H9 (cell line): ENCODE results near the gene TNFSF9. TPM values are rescaled to one million over a fixed set of nuclear protein-coding genes. Genes with fewer than 3 reads are reported as not detected.

ENCODE experiments used
- DNase-seq: peaks from one replicate; pipeline ENCODE4 v3.0.0-alpha.2; 2017
- H2AFZ ChIP-seq: one replicate; pipeline ENCODE4 v1.6.1; 2013; ENCODE audit warnings: mild to moderate bottlenecking, low read length, control low read depth, moderate library complexity
- H2AK5ac ChIP-seq: 2 replicates; pipeline ENCODE4 v1.6.1; 2013; ENCODE audit warnings: low read length, control low read depth, mixed read lengths; ENCODE audit not compliant: insufficient read length
- H2BK120ac ChIP-seq: one replicate; pipeline ENCODE4 v1.6.1; 2013; ENCODE audit warnings: low read depth, mild to moderate bottlenecking, low read length, control low read depth, inconsistent platforms; ENCODE audit not compliant: poor library complexity, severe bottlenecking
- H2BK12ac ChIP-seq: 2 replicates; pipeline ENCODE4 v1.6.1; 2013; ENCODE audit warnings: low read length, control low read depth, mixed read lengths, low read depth; ENCODE audit not compliant: insufficient read length
- H2BK15ac ChIP-seq: 2 replicates; pipeline ENCODE4 v1.6.1; 2013; ENCODE audit warnings: low read depth, low read length, control low read depth
- H2BK20ac ChIP-seq: one replicate; pipeline ENCODE4 v1.6.1; 2013; ENCODE audit warnings: low read depth, mild to moderate bottlenecking, low read length, control low read depth, inconsistent platforms; ENCODE audit not compliant: poor library complexity, severe bottlenecking
- H2BK5ac ChIP-seq: 2 replicates; pipeline ENCODE4 v1.6.1; 2013; ENCODE audit warnings: low read length, control low read depth, mixed read lengths; ENCODE audit not compliant: insufficient read length
- H3K14ac ChIP-seq: 2 replicates; pipeline ENCODE4 v1.6.1; 2013; ENCODE audit warnings: low read length, control low read depth; ENCODE audit not compliant: insufficient read depth
- H3K18ac ChIP-seq: 2 replicates; pipeline ENCODE4 v1.6.1; 2013; ENCODE audit warnings: low read depth, mild to moderate bottlenecking, mixed read lengths, low read length, control low read depth; ENCODE audit not compliant: insufficient read length
- H3K23ac ChIP-seq: 2 replicates; pipeline ENCODE4 v1.6.1; 2013; ENCODE audit warnings: low read length, control low read depth, mixed read lengths, low read depth; ENCODE audit not compliant: insufficient read length
- H3K23me2 ChIP-seq: 2 replicates; pipeline ENCODE4 v1.6.1; 2013; ENCODE audit warnings: low read depth, mild to moderate bottlenecking, mixed read lengths, low read length, control low read depth; ENCODE audit not compliant: insufficient read length, poor library complexity, severe bottlenecking
- H3K27ac ChIP-seq: 2 replicates; pipeline ENCODE4 v1.5.1; 2013; ENCODE audit warnings: low read length, control low read depth, mixed read lengths, low read depth; ENCODE audit not compliant: insufficient read length
- H3K27me3 ChIP-seq: 2 replicates; pipeline ENCODE4 v1.6.1; 2013; ENCODE audit warnings: low read length, control low read depth, inconsistent platforms; ENCODE audit not compliant: insufficient read depth
- H3K4ac ChIP-seq: 2 replicates; pipeline ENCODE4 v1.6.1; 2013; ENCODE audit warnings: low read depth, mild to moderate bottlenecking, control low read depth, inconsistent platforms, low read length, moderate library complexity
- H3K4me1 ChIP-seq: 2 replicates; pipeline ENCODE4 v1.6.1; 2013; ENCODE audit warnings: low read length, control low read depth, inconsistent platforms; ENCODE audit not compliant: insufficient read depth
- H3K4me2 ChIP-seq: 2 replicates; pipeline ENCODE4 v1.6.1; 2013; ENCODE audit warnings: low read length, control low read depth, mixed read lengths; ENCODE audit not compliant: insufficient read length, insufficient read depth
- H3K56ac ChIP-seq: 2 replicates; pipeline ENCODE4 v1.6.1; 2013; ENCODE audit warnings: low read depth, mild to moderate bottlenecking, mixed read lengths, low read length, control low read depth; ENCODE audit not compliant: insufficient read length
- H3K79me1 ChIP-seq: 2 replicates; pipeline ENCODE4 v1.6.1; 2013; ENCODE audit warnings: low read depth, mild to moderate bottlenecking, moderate library complexity, low read length, control low read depth, inconsistent platforms; ENCODE audit not compliant: insufficient read depth, poor library complexity, severe bottlenecking
- H3K79me2 ChIP-seq: 2 replicates; pipeline ENCODE4 v1.6.1; 2013; ENCODE audit warnings: low read length, control low read depth, inconsistent platforms; ENCODE audit not compliant: insufficient read depth
- H3K9ac ChIP-seq: 2 replicates; pipeline ENCODE4 v1.6.1; 2013; ENCODE audit warnings: low read length, control low read depth, mixed read lengths; ENCODE audit not compliant: insufficient read length; ENCODE audit errors: extremely low read depth
- H3K9me3 ChIP-seq: one replicate; pipeline ENCODE4 v1.6.1; 2013; ENCODE audit warnings: low read depth, low read length, inconsistent platforms; ENCODE audit not compliant: control insufficient read depth
- H3T11ph ChIP-seq: one replicate; pipeline ENCODE4 v1.6.1; 2013; ENCODE audit warnings: mild to moderate bottlenecking, low read length, control low read depth, inconsistent platforms
- H4K20me1 ChIP-seq: one replicate; pipeline ENCODE4 v1.6.1; 2013; ENCODE audit not compliant: control insufficient read depth, insufficient read length, insufficient read depth
- H4K5ac ChIP-seq: 2 replicates; pipeline ENCODE4 v1.6.1; 2013; ENCODE audit warnings: low read depth, mild to moderate bottlenecking, mixed read lengths, low read length, control low read depth; ENCODE audit not compliant: insufficient read length
- H4K8ac ChIP-seq: replicated peaks from 2 replicates; pipeline ENCODE4 v1.6.1; 2013; ENCODE audit warnings: low read length, control low read depth, mixed read lengths, low read depth; ENCODE audit not compliant: insufficient read length
- H4K91ac ChIP-seq: 2 replicates; pipeline ENCODE4 v1.6.1; 2013; ENCODE audit warnings: low read depth, mild to moderate bottlenecking, moderate library complexity, mixed read lengths, low read length, control low read depth; ENCODE audit not compliant: insufficient read length
- H3K27ac Mint-ChIP-seq, 3 experiments: 2 replicates in 2 of 3; 3 replicates in 1 of 3; pipeline ENCODE4 v1.8.0; 2020 to 2021; ENCODE audit warnings: mixed read lengths in 3 of 3, mild to moderate bottlenecking in 1 of 3, moderate library complexity in 1 of 3
- H3K27me3 Mint-ChIP-seq: 2 replicates; pipeline ENCODE4 v1.8.0; 2021; ENCODE audit warnings: low read depth, mild to moderate bottlenecking, moderate library complexity, mixed read lengths
- H3K36me3 Mint-ChIP-seq, 3 experiments: 2 replicates in 2 of 3; 3 replicates in 1 of 3; pipeline ENCODE4 v1.8.0; 2020 to 2021; ENCODE audit warnings: low read depth in 3 of 3, mixed read lengths in 3 of 3; ENCODE audit not compliant: insufficient read depth in 1 of 3
- H3K4me1 Mint-ChIP-seq, 2 experiments: 2 replicates each; pipeline ENCODE4 v1.8.0; 2020; ENCODE audit warnings: mixed read lengths in 2 of 2
- H3K4me3 Mint-ChIP-seq, 2 experiments: 2 replicates in 1 of 2; 3 replicates in 1 of 2; pipeline ENCODE4 v1.8.0; 2020 to 2021; ENCODE audit warnings: mild to moderate bottlenecking in 2 of 2, mixed read lengths in 2 of 2, moderate library complexity in 1 of 2
- H3K9me3 Mint-ChIP-seq, 2 experiments: 2 replicates in 1 of 2; 3 replicates in 1 of 2; pipeline ENCODE4 v1.8.0; 2020; ENCODE audit warnings: mild to moderate bottlenecking in 2 of 2, mixed read lengths in 2 of 2, moderate library complexity in 1 of 2
- CTCF ChIP-seq: fragments of 200-600 bp; sonication (generic); conservative IDR thresholded peaks from 3 replicates; pipeline ENCODE4 v1.8.0; 2021; ENCODE audit warnings: antibody characterized with exemption, mild to moderate bottlenecking
- WGBS: extraction: QIAGEN DNeasy Blood & Tissue Kit; methylation state at CpG from one replicate; pipeline ENCODE4 v1.1.7; 2013; ENCODE audit warnings: missing lambda C conversion rate, low lambda C conversion rate, mixed read lengths; ENCODE audit not compliant: insufficient read length; ENCODE audit errors: extremely low coverage; 5-methylcytosine and 5-hydroxymethylcytosine counted together
- total RNA-seq: library from RNA; stranded (reverse); gene quantifications from 2 replicates; pipeline ENCODE4 v1.2.1, GENCODE V29; 2021

Gene TNFSF9
- total RNA-seq, 1 experiment from 2014 or later: 1.9 TPM

GRCh38 chr19:6498294-6499036 is 32.4 kb upstream of the TNFSF9 start:
- no CpG with 5 or more reads among the region's 7 CpGs for whole genome bisulfite sequencing
- Mint-ChIP-seq H3K36me3 (peaks cover 0 to 24% (median 4%) of the 10 kb centered on the region in 3 experiments), H3K27me3 (peaks cover 25% of the 10 kb centered on the region), H3K27ac (no peak overlapping the region; a peak in 2 of 7 replicates), H3K4me3 (no peak overlapping the region), H3K9me3 (no peaks in the 10 kb centered on the region), H3K4me1 (peaks cover 7 to 9% of the 10 kb centered on the region in 2 experiments)
- no peak for TF ChIP-seq CTCF
- Histone ChIP-seq H4K91ac (no peak overlapping the region), H3K4ac (no peak overlapping the region), H4K8ac (no peak overlapping the region), H3K56ac (no peak overlapping the region), H2BK20ac (no peak overlapping the region), H3K9ac (no peak overlapping the region), H3K79me1 (no peaks in the 10 kb centered on the region), H3K4me2 (no peak overlapping the region), H3K4me1 (no peaks in the 10 kb centered on the region), H3K14ac (no peak overlapping the region), H3K18ac (no peak overlapping the region), H2BK5ac (no peak overlapping the region), H3K79me2 (no peaks in the 10 kb centered on the region), H3K27ac (no peak overlapping the region), H2BK15ac (no peak overlapping the region), H3K23ac (no peak overlapping the region), H2AFZ (no peak overlapping the region), H3K27me3 (no peaks in the 10 kb centered on the region), H4K5ac (no peak overlapping the region), H3K23me2 (peaks cover 9% of the 10 kb centered on the region), H3T11ph (no peak overlapping the region), H4K20me1 (no peaks in the 10 kb centered on the region), H2BK12ac (no peak overlapping the region), H2AK5ac (no peak overlapping the region), H2BK120ac (no peak overlapping the region), H3K9me3 (no peaks in the 10 kb centered on the region)
- DNase-seq: no peak
